H9 (cell line): ENCODE results near the gene CST3. TPM values are rescaled to one million over a fixed set of nuclear protein-coding genes. Genes with fewer than 3 reads are reported as not detected.
"Not testable (repeated sequence)": the region's sequence is repeated elsewhere in the genome, so short reads cannot be mapped to it uniquely, and the experiment has no call there.

ENCODE experiments used
- DNase-seq: peaks from one replicate; pipeline ENCODE4 v3.0.0-alpha.2; 2017
- H2AFZ ChIP-seq: one replicate; pipeline ENCODE4 v1.6.1; 2013; ENCODE audit warnings: mild to moderate bottlenecking, low read length, control low read depth, moderate library complexity
- H2AK5ac ChIP-seq: 2 replicates; pipeline ENCODE4 v1.6.1; 2013; ENCODE audit warnings: low read length, control low read depth, mixed read lengths; ENCODE audit not compliant: insufficient read length
- H2BK120ac ChIP-seq: one replicate; pipeline ENCODE4 v1.6.1; 2013; ENCODE audit warnings: low read depth, mild to moderate bottlenecking, low read length, control low read depth, inconsistent platforms; ENCODE audit not compliant: poor library complexity, severe bottlenecking
- H2BK12ac ChIP-seq: 2 replicates; pipeline ENCODE4 v1.6.1; 2013; ENCODE audit warnings: low read length, control low read depth, mixed read lengths, low read depth; ENCODE audit not compliant: insufficient read length
- H2BK15ac ChIP-seq: 2 replicates; pipeline ENCODE4 v1.6.1; 2013; ENCODE audit warnings: low read depth, low read length, control low read depth
- H2BK20ac ChIP-seq: one replicate; pipeline ENCODE4 v1.6.1; 2013; ENCODE audit warnings: low read depth, mild to moderate bottlenecking, low read length, control low read depth, inconsistent platforms; ENCODE audit not compliant: poor library complexity, severe bottlenecking
- H2BK5ac ChIP-seq: 2 replicates; pipeline ENCODE4 v1.6.1; 2013; ENCODE audit warnings: low read length, control low read depth, mixed read lengths; ENCODE audit not compliant: insufficient read length
- H3K14ac ChIP-seq: 2 replicates; pipeline ENCODE4 v1.6.1; 2013; ENCODE audit warnings: low read length, control low read depth; ENCODE audit not compliant: insufficient read depth
- H3K18ac ChIP-seq: 2 replicates; pipeline ENCODE4 v1.6.1; 2013; ENCODE audit warnings: low read depth, mild to moderate bottlenecking, mixed read lengths, low read length, control low read depth; ENCODE audit not compliant: insufficient read length
- H3K23ac ChIP-seq: 2 replicates; pipeline ENCODE4 v1.6.1; 2013; ENCODE audit warnings: low read length, control low read depth, mixed read lengths, low read depth; ENCODE audit not compliant: insufficient read length
- H3K23me2 ChIP-seq: 2 replicates; pipeline ENCODE4 v1.6.1; 2013; ENCODE audit warnings: low read depth, mild to moderate bottlenecking, mixed read lengths, low read length, control low read depth; ENCODE audit not compliant: insufficient read length, poor library complexity, severe bottlenecking
- H3K27ac ChIP-seq: 2 replicates; pipeline ENCODE4 v1.5.1; 2013; ENCODE audit warnings: low read length, control low read depth, mixed read lengths, low read depth; ENCODE audit not compliant: insufficient read length
- H3K27me3 ChIP-seq: 2 replicates; pipeline ENCODE4 v1.6.1; 2013; ENCODE audit warnings: low read length, control low read depth, inconsistent platforms; ENCODE audit not compliant: insufficient read depth
- H3K4ac ChIP-seq: 2 replicates; pipeline ENCODE4 v1.6.1; 2013; ENCODE audit warnings: low read depth, mild to moderate bottlenecking, control low read depth, inconsistent platforms, low read length, moderate library complexity
- H3K4me1 ChIP-seq: 2 replicates; pipeline ENCODE4 v1.6.1; 2013; ENCODE audit warnings: low read length, control low read depth, inconsistent platforms; ENCODE audit not compliant: insufficient read depth
- H3K4me2 ChIP-seq: 2 replicates; pipeline ENCODE4 v1.6.1; 2013; ENCODE audit warnings: low read length, control low read depth, mixed read lengths; ENCODE audit not compliant: insufficient read length, insufficient read depth
- H3K56ac ChIP-seq: 2 replicates; pipeline ENCODE4 v1.6.1; 2013; ENCODE audit warnings: low read depth, mild to moderate bottlenecking, mixed read lengths, low read length, control low read depth; ENCODE audit not compliant: insufficient read length
- H3K79me1 ChIP-seq: 2 replicates; pipeline ENCODE4 v1.6.1; 2013; ENCODE audit warnings: low read depth, mild to moderate bottlenecking, moderate library complexity, low read length, control low read depth, inconsistent platforms; ENCODE audit not compliant: insufficient read depth, poor library complexity, severe bottlenecking
- H3K79me2 ChIP-seq: 2 replicates; pipeline ENCODE4 v1.6.1; 2013; ENCODE audit warnings: low read length, control low read depth, inconsistent platforms; ENCODE audit not compliant: insufficient read depth
- H3K9ac ChIP-seq: 2 replicates; pipeline ENCODE4 v1.6.1; 2013; ENCODE audit warnings: low read length, control low read depth, mixed read lengths; ENCODE audit not compliant: insufficient read length; ENCODE audit errors: extremely low read depth
- H3K9me3 ChIP-seq: one replicate; pipeline ENCODE4 v1.6.1; 2013; ENCODE audit warnings: low read depth, low read length, inconsistent platforms; ENCODE audit not compliant: control insufficient read depth
- H3T11ph ChIP-seq: one replicate; pipeline ENCODE4 v1.6.1; 2013; ENCODE audit warnings: mild to moderate bottlenecking, low read length, control low read depth, inconsistent platforms
- H4K20me1 ChIP-seq: one replicate; pipeline ENCODE4 v1.6.1; 2013; ENCODE audit not compliant: control insufficient read depth, insufficient read length, insufficient read depth
- H4K5ac ChIP-seq: 2 replicates; pipeline ENCODE4 v1.6.1; 2013; ENCODE audit warnings: low read depth, mild to moderate bottlenecking, mixed read lengths, low read length, control low read depth; ENCODE audit not compliant: insufficient read length
- H4K8ac ChIP-seq: replicated peaks from 2 replicates; pipeline ENCODE4 v1.6.1; 2013; ENCODE audit warnings: low read length, control low read depth, mixed read lengths, low read depth; ENCODE audit not compliant: insufficient read length
- H4K91ac ChIP-seq: 2 replicates; pipeline ENCODE4 v1.6.1; 2013; ENCODE audit warnings: low read depth, mild to moderate bottlenecking, moderate library complexity, mixed read lengths, low read length, control low read depth; ENCODE audit not compliant: insufficient read length
- H3K27ac Mint-ChIP-seq, 3 experiments: 2 replicates in 2 of 3; 3 replicates in 1 of 3; pipeline ENCODE4 v1.8.0; 2020 to 2021; ENCODE audit warnings: mixed read lengths in 3 of 3, mild to moderate bottlenecking in 1 of 3, moderate library complexity in 1 of 3
- H3K27me3 Mint-ChIP-seq: 2 replicates; pipeline ENCODE4 v1.8.0; 2021; ENCODE audit warnings: low read depth, mild to moderate bottlenecking, moderate library complexity, mixed read lengths
- H3K36me3 Mint-ChIP-seq, 3 experiments: 2 replicates in 2 of 3; 3 replicates in 1 of 3; pipeline ENCODE4 v1.8.0; 2020 to 2021; ENCODE audit warnings: low read depth in 3 of 3, mixed read lengths in 3 of 3; ENCODE audit not compliant: insufficient read depth in 1 of 3
- H3K4me1 Mint-ChIP-seq, 2 experiments: 2 replicates each; pipeline ENCODE4 v1.8.0; 2020; ENCODE audit warnings: mixed read lengths in 2 of 2
- H3K4me3 Mint-ChIP-seq, 2 experiments: 2 replicates in 1 of 2; 3 replicates in 1 of 2; pipeline ENCODE4 v1.8.0; 2020 to 2021; ENCODE audit warnings: mild to moderate bottlenecking in 2 of 2, mixed read lengths in 2 of 2, moderate library complexity in 1 of 2
- H3K9me3 Mint-ChIP-seq, 2 experiments: 2 replicates in 1 of 2; 3 replicates in 1 of 2; pipeline ENCODE4 v1.8.0; 2020; ENCODE audit warnings: mild to moderate bottlenecking in 2 of 2, mixed read lengths in 2 of 2, moderate library complexity in 1 of 2
- CTCF ChIP-seq: fragments of 200-600 bp; sonication (generic); conservative IDR thresholded peaks from 3 replicates; pipeline ENCODE4 v1.8.0; 2021; ENCODE audit warnings: antibody characterized with exemption, mild to moderate bottlenecking
- WGBS: extraction: QIAGEN DNeasy Blood & Tissue Kit; methylation state at CpG from one replicate; pipeline ENCODE4 v1.1.7; 2013; ENCODE audit warnings: missing lambda C conversion rate, low lambda C conversion rate, mixed read lengths; ENCODE audit not compliant: insufficient read length; ENCODE audit errors: extremely low coverage; 5-methylcytosine and 5-hydroxymethylcytosine counted together
- total RNA-seq: library from RNA; stranded (reverse); gene quantifications from 2 replicates; pipeline ENCODE4 v1.2.1, GENCODE V29; 2021

The CST3 gene
- total RNA-seq, 1 experiment from 2014 or later: 77.2 TPM

- no peak overlapping the region for H2AFZ ChIP-seq
- H3K4me3 Mint-ChIP-seq: no peak overlapping the region
- no peak overlapping the region for H2BK5ac ChIP-seq
Measured at GRCh38 chr20:23659989-23660837, 22.5 kb upstream of the CST3 start.

GRCh38 chr20:23659610-23659988 is 21.8 kb upstream of the CST3 start:
- H4K91ac ChIP-seq, H3K4me3 Mint-ChIP-seq, H2BK5ac ChIP-seq, H3K9ac ChIP-seq, H3K18ac ChIP-seq, H3K27me3 Mint-ChIP-seq, H3K4ac ChIP-seq, H3K56ac ChIP-seq, H3K27ac ChIP-seq, H4K20me1 ChIP-seq, H2BK15ac ChIP-seq, H3T11ph ChIP-seq, H3K4me1 ChIP-seq, H3K4me2 ChIP-seq, H3K9me3 ChIP-seq, H3K79me2 ChIP-seq, H4K5ac ChIP-seq, H3K27ac Mint-ChIP-seq, H3K79me1 ChIP-seq, H3K23ac ChIP-seq, H2BK120ac ChIP-seq, H3K9me3 Mint-ChIP-seq, H2AFZ ChIP-seq, H2BK20ac ChIP-seq, H2BK12ac ChIP-seq, H3K27me3 ChIP-seq, DNase-seq, H3K36me3 Mint-ChIP-seq, H4K8ac ChIP-seq, H2AK5ac ChIP-seq, H3K14ac ChIP-seq, H3K23me2 ChIP-seq: not testable (repeated sequence)
- peaks cover 0 to 10% of the 10 kb centered on the region in 2 experiments; a peak in 2 of 4 replicates for H3K4me1 Mint-ChIP-seq
- WGBS: no CpG with 5 or more reads among the region's 2 CpGs

More at GRCh38 chr20:23659989-23660837, 22.5 kb upstream of the CST3 start:
- H4K91ac ChIP-seq: no peak overlapping the region
- H3K36me3 Mint-ChIP-seq: no peaks in the 10 kb centered on the region
- no peak overlapping the region for H2BK20ac ChIP-seq
- no peak overlapping the region for H3T11ph ChIP-seq
- no peak overlapping the region for H4K5ac ChIP-seq
- no peak overlapping the region for H2BK12ac ChIP-seq
- no peak overlapping the region for H3K14ac ChIP-seq
- H3K18ac ChIP-seq: no peak overlapping the region
- H3K27ac Mint-ChIP-seq: no peak overlapping the region; a peak in 1 of 7 replicates
- H3K23me2 ChIP-seq: no peaks in the 10 kb centered on the region
- peaks cover 1% of the 10 kb centered on the region for H3K27me3 Mint-ChIP-seq
- H2BK15ac ChIP-seq: no peak overlapping the region
- peaks cover 0 to 10% of the 10 kb centered on the region in 2 experiments; a peak in 2 of 4 replicates for H3K4me1 Mint-ChIP-seq
- H3K23ac ChIP-seq: no peak overlapping the region
- H3K4me1 ChIP-seq: no peaks in the 10 kb centered on the region
- H3K27me3 ChIP-seq: no peaks in the 10 kb centered on the region
- H3K56ac ChIP-seq: no peak overlapping the region
- no peak overlapping the region for H3K4me2 ChIP-seq
- no peak for DNase-seq
- no peaks in the 10 kb centered on the region for H3K9me3 Mint-ChIP-seq
- H3K79me1 ChIP-seq: no peaks in the 10 kb centered on the region
- no peak overlapping the region for H4K8ac ChIP-seq
- no peak overlapping the region for H3K9ac ChIP-seq
- TF ChIP-seq CTCF: no peak
- H2BK120ac ChIP-seq: no peak overlapping the region
- no peak overlapping the region for H3K4ac ChIP-seq
- H3K27ac ChIP-seq: no peak overlapping the region
- H2AK5ac ChIP-seq: no peak overlapping the region
- no peaks in the 10 kb centered on the region for H4K20me1 ChIP-seq
- WGBS: no CpG with 5 or more reads among the region's 8 CpGs
- no peaks in the 10 kb centered on the region for H3K79me2 ChIP-seq
- H3K9me3 ChIP-seq: no peaks in the 10 kb centered on the region
